DMS53 treated with DMSO at 0.1 percent for 48 hours (cell line): ENCODE measurements around the gene SLC25A19.
A peak's percentile ranks its signal among the peaks of the same experiment; 100 is the strongest.

Experiments used
- DNase-seq: peaks from one replicate; lab custom pipeline; 2025; ENCODE audit not compliant: unreplicated experiment; lab: John Stamatoyannopoulos, UW

Gene SLC25A19

DNA sequence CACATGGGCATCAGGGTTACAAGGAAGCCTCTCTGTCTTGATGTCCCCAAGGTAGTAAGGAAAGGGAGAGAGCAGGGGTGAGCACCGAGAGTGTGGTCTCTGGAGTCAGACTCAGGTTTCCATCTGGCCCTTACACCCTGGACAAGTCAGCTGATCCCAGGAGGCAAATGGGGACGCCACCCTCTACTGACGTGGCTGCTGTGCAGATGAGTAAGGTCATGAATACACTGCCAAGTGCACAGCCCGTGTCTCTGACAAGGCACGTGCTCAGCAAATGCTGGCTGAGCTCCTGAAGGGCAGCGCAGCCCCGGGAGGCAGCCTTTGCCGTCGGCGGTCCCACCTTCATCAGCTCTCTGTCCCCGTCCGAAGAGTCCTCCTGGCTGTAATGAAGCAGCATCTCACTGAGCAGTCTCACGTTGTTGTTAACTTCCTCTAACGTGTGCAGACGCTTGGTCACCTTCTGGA, 47.2 kb downstream of the SLC25A19 start:
- DNase-seq, result no peak

DNA sequence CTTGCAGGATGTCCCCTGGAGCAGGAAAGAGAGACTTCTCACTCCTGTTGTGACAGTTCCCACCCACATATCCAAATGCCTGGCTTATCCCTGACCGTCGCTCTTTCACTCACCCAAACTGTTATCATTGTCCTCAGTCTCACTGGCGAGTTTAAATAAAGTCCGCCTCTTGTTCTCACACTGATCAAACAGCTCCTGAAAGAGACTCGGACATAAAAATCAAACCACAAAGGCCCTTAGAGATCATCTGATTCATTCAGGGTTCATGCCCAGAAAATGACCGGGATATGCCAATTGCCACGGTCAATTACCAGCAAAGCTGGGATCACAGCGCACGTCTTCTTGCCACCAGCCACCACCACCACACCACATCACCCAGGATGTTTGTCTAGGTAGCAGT, 47.7 kb downstream of the SLC25A19 start:
- DNase-seq, result no peak

DNA sequence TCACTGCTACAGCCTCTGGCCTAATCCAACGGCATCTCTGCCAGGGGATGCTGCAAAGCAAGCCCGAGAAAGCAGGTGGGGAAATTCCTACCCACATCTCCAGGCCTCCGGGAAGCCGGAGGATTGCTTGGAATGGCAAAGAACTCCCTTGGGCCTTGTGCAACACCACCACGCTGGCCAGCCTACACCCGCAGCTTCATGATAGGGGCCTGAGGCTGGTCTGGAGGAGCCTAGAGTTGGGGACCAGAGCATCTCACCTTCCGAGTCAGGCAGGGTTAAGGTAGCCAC, 48.1 kb downstream of the SLC25A19 start:
- DNase-seq, result no peak

DNA sequence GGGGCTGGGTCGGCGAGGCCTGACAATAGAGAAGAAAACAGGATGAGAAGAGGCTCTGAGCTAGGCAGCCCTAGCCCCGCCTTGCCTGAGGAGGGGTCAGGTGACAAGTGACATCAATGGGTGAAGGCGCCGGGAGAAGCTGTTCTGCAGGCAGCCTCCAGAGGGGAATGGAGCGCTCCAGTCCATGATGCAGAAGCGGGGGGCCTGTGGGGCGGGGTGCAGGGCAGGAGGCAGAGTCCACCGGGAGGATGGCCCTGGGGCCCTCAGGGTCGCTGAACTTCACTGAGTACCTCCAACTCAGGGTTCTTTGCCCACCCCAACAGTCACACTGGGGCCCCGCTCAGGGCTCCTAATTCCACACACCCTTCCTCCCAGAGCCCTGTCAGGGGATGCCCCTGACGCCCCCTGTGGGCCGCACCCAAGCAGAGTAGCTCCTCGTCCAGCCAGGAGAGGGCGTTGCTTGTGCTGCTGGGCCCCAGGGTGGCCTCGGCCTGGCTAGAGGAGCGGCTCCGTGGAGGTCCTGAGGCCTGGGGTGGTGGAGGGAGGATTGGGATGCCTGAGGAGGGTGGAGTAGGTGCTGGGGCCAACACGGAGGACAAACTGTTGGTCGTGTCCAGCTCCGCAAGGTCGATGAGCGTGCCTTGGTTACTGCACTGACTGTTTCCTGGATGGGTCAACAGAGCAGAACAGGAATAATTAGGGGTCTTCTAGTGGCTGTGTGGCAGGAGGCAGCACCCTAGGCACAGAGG, 48.7 kb downstream of the SLC25A19 start:
- DNase-seq, result no peak

DNA sequence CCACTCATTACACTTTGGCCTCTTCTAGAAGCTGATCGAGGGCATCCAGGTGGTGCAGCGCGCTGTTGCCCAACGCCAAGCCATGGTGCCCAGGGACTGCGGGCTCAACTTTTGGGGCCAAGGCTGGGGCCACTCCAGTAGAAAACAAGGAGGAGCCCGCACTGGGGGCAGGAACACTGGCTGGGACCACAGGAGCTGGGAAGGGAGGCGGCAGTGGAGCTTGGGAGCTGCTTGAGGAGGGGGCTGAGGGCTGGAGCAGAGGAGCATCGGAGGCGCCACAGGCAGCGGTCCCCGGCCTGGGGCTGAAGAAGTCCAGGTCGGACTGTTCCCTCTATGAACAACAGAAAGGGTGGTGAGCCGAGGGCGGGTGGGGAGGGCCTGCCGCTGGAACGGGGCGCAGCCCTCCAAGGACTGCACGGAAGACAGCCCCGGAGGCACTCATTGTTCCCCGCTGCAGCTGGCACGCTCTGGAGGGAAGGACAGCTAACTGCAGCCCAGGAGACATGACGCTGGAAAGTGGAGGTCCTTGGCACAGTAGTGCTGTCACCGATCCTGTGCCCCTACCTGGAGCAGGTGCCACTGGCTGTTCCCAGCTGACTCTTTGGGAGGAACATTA, 49.3 kb downstream of the SLC25A19 start:
- DNase-seq, result no peak

DNA sequence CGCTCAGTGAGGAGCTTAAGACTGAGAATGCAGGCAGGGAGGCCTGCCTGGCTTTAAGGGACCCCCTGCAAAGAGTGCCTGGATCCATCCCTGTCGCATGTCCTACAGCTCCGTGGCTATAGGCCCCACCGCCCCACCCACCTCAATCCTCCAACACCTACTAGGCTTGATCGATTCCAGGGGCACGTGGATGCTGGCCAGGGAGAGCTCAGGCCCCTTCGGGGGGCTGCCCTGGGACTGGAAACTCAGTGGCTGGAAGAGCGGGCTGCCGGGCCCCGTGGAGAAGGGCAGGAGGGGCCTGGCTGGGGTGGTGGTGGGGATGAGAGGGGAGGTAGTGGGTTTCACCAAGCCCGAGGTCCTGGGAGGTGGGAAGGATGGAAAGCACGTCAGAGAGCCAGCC, 50.0 kb downstream of the SLC25A19 start:
- DNase-seq, result no peak

DNA sequence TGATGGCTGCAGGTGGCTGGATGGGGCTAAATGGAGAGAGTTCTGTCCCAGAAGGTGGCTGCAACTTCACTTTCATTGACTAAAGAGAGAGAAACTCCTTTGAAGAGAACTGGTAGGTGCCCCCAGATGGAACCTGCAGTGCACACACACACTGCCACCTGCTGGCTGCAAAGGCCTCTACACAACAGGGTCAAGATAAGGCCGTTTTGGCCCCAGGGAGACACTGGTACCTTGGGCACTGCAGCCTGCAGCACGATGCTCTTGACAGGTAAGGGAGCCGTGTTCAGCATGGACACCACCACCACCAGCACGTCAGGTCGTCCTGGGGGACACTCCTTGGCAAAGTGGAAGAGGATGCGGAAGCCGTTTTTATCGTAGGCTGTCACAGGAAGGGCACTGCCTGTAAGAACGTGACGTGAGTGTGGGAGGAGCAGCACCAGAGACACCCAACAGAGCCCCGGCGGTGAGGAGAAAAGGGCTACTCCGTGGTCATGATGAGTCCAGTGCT, 50.5 kb downstream of the SLC25A19 start:
- DNase-seq, result peak; percentile 67

DNA sequence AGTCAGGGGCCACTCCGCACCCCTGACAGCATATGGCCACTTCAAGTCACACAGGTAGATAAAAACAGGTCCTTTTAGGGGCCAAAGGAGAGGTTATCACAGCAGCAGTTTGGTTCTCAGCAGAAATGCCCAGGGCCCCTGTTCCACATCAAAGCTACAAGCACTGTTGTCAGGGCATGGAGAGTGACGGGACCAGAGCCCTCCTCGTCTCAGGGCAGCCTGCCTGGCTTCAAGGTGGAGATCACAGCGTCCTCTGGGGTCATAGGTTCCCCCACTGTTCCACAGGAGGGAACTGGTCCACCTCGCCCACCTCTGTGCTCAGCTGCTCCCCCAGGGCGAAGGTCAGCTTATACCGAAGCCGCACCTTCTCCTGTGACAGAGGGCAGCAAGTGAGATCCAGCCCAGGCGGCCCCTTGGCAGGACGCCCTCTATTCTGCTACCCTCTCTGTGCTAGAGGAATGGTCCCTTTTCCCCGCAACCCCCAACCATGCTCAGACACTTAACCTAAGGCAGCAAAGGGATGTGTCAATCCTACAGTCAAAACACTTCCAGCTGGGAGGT, 51.1 kb downstream of the SLC25A19 start:
- DNase-seq, result no peak

DNA sequence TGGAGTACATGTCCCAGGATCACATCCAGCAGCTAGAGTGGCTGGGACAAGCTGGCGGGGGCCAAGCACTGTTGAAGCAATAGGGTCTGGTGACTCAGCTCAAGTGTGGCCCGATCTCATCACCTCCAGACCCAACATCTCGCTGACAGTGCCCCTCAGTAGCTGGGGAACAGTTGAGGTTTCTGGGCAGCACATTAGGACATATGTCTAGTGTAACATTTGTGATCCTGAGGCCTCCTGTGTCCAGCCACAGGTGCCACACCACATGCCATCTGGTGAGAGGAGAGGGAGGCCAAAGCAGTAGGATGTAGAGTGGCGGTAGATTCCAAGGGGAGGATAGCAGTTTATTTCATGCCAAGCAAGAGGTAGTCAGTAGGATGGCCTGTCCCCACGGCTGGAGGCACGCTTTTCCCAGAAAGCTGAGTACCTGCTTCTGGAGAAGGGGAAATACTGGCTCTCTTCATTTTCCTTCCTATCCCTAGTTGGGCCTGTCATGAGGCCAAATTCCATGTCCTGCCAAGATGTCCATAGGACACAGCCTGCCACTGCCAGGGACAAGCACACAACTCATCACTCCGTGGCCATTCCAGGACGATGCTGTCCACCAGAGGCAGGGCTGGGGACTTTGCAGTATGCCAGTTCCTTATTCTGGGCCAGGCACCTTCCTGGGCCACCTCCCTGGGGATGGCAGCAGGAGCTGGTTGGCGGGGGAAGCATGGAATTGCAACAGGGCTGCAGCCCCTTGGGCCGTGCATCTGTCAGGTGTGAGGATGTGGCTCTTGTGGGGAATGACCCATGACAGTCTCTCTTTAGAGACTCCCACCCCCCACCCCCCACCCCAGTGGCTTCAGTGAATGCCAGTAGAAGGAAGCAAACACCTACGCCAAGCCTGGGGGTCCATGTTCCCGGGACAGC, 51.9 kb downstream of the SLC25A19 start:
- DNase-seq, result no peak

DNA sequence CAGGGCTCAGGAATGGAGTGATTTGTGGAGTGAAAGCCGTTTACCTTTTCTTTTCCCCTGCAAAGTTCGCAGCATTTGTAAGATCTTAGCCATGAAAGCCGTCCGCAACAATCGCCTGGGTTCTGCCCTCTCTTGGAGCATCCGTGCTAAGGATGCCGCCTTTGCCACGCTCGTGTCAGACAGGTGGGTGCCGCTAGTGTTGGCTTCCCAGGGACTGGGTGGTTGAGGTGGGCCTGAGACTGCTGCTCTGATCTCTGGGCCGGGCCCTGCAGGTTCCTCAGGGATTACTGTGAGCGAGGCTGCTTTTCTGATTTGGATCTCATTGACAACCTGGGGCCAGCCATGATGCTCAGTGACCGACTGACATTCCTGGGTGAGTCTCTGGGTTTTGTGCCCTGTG, 56.4 kb downstream of the SLC25A19 start:
- DNase-seq, result no peak

DNA sequence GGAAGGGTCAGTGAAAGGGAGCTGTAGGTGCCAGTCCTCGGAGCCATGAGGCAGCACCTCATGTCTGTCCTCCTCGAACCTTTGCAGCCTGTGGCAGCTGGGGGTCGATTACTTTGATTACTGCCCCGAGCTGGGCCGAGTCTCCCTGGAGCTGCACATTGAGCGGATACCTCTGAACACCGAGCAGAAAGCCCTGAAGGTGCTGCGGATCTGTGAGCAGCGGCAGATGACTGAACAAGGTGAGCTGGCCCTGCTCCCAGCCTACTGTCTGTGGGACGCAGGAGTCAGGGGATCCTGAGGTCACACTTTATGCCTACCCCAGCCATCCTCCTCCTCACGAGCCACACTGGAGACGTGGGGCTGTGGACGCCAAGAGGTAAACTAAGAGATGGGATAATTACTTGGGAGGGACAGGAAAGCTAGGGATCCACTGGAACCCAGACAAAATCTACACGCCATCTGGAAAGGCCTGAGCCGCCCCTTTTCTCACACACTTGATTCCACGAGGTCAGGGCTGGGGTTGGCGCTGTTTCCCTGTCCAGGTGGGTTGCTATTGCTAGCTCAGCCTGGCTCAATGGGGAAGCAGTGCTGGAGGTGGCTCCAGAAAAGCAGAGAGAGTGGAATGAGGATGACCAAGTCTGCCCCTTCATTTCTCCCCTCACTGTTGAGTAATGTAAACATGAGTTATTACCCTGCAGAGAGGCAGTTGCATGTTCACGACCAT, 57.3 kb downstream of the SLC25A19 start:
- no peak for DNase-seq

DNA sequence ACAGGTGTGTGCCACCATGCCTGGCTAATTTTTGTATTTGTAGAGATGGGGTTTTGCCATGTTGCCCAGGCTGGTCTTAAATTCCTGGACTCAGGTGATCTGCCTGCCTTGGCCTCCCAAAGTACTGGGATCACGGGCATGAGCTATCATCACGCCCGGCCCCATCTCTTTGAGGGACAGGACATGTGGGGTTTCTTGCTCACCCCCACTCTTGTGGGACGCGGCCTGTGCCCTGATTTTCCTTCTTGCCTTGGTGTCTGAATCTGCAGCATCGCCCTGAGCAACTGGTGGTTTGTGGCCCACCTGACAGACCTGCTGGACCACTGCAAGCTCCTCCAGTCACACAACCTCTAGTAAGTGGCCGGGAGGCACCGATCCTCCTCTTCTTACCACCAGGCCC, 58.2 kb downstream of the SLC25A19 start:
- DNase-seq, result no peak

DNA sequence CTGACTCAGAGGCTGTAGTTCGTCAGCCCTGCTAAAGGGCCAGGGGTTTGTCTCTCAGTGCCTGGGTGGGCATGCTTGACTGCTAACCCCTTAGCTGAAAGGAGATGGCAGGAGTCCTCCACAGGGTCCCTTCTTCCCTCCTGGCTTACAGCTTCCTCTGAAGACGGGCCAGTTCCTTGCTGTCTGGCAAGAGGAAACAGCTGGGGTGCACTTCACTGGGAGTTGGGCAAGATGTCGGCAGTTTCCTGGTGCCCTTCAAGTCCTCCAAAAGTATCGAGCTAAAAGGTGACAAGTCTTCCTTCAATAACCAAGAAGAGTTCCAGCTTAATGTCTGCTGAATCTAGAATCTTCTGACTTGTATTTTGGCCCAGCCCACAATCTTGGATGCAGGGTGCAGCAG, 60.4 kb downstream of the SLC25A19 start:
- no peak for DNase-seq

DNA sequence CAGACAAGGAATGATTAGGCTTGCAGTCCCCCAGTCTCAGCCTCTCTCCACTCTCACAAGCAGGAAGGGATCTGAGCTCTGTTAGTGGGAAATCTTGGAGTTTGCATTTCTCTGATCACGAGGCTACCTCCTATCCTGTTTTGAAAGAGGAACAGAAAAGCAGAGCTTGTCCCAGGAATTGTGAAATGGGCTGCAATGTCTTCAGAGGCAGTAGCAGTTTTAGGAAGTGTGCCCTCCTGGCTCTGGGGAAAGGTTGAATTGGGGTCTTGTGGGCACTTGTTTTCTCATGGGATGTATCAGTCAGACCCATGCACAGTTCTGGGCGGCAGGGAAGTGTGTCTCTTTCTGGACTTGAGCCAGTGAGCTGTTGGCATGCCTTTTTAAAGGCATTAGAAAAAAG, 60.9 kb downstream of the SLC25A19 start:
- DNase-seq, result no peak

DNA sequence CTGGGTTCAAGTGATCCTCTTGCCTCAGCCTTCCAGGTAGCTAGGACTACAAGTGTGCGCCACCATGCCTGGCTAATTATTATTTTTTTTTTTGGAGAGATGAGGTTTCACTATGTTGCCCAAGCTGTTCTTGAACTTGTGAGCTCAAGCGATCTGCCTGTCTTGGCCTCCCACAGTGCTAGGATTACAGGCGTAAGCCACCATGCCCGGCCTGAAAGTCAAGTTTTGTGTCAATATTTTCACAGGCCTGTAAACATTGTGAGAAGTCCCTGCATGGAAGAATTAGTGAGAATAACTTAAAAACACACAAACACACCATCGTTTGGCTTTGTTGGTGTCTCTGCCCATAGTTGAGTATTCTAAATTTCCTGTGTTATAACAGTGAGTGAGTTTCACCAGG, 61.5 kb downstream of the SLC25A19 start:
- DNase-seq, result no peak

DNA sequence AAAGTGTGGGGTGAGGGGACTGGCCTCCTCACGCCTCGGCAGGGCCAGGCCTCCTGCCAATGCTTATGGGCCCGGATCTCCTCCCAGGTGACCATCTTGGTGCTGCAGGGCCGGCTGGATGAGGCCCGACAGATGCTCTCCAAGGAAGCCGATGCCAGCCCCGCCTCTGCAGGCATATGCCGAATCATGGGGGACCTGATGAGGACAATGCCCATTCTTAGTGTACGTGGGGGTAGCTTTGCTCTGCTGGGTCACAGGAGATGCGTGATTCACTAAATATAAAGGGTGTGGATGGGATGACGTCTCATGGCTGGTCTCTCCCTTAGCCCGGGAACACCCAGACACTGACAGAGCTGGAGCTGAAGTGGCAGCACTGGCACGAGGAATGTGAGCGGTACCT, 64.2 kb downstream of the SLC25A19 start:
- DNase-seq, result no peak
